ENCODE measurements around the gene SSR2.

SSR2 gene

DNA sequence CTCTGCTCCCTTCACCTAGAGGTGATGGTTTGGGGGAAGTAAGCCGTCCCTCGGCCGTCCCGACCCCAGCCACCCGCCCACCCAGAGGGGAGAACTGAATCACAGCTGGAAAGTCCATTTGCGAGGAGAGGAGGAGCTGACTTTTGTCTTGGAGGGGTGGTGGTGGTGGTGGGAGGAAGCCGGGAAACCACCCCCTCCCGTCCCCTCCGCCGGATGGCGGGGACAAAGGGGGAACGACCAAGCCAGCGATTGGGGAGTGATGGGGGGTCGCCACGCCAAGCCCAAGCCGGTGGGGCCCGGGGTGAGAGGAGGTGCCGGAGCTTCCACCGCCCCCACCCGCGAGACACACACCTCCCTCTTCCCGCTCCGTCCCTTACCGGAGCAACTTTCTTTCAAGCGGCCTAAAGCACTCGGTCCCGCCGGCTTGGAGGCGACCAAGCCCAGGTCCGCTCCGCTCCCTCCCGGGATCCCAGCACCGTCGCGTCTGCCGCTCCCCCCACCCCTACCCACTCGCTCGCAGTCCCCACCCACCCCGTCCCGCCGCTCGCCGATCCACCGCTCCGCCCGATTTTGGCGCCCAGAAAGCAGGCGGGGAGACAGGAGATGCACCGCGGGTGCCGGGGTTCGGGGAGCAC, 42.9 kb downstream of the SSR2 start:
- Histone ChIP-seq H3K9ac (ENCODE audit: low read depth, low read length) (peak overlapping the region; percentile 92), H3K36me3 (ENCODE audit: insufficient read depth, low read length) (no peaks in the 10 kb centered on the region), H3K9me3 (ENCODE audit: control insufficient read depth, insufficient read depth, low read length) (no peaks in the 10 kb centered on the region), H3K4me1 (ENCODE audit: insufficient read depth, low read length) (peaks cover 47% of the 10 kb centered on the region)

DNA sequence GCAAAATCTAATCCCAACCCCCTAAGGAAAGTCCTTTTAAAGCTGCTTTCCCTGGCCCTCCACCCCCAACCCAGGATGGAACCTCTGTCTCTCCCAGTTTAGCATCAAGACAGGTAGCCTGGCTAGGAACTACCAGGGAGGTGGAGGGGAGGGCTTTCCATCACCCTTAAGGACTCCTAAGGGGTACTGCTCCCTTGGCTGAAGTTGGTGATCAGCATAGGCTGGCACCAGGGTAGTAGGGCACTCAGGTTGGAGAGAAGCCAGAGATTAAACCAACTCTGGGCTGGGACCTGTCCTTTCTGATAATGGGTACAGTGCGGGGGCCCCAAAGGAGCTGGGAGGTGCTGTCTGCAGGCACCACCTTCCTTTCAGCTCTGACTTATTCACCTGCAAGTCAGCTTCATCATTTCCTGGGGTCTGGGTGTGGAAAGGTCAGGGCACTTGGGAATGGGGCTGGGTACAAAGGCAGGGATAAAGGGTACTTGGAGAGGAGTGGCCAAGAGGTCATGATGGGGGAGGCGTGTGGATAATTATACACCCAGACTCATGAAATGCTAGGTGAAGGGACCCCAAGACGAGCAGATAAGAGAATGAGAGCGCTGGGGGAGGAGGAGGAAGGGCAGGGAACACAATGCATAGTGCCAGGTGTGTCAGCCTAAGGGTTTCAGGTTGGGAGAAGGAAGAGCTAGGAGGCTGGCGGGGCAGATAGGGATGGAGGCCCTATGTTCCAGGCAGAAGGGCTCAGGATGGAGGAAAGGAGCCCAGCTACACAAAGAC, 43.6 kb downstream of the SSR2 start:
- H3K9me3 ChIP-seq (ENCODE audit: control insufficient read depth, insufficient read depth, low read length), result no peaks in the 10 kb centered on the region
- H3K9ac ChIP-seq (ENCODE audit: low read depth, low read length), result peak overlapping the region; percentile 92
- H3K36me3 ChIP-seq (ENCODE audit: insufficient read depth, low read length), result no peaks in the 10 kb centered on the region
- H3K4me1 ChIP-seq (ENCODE audit: insufficient read depth, low read length), result peaks cover 40% of the 10 kb centered on the region

DNA sequence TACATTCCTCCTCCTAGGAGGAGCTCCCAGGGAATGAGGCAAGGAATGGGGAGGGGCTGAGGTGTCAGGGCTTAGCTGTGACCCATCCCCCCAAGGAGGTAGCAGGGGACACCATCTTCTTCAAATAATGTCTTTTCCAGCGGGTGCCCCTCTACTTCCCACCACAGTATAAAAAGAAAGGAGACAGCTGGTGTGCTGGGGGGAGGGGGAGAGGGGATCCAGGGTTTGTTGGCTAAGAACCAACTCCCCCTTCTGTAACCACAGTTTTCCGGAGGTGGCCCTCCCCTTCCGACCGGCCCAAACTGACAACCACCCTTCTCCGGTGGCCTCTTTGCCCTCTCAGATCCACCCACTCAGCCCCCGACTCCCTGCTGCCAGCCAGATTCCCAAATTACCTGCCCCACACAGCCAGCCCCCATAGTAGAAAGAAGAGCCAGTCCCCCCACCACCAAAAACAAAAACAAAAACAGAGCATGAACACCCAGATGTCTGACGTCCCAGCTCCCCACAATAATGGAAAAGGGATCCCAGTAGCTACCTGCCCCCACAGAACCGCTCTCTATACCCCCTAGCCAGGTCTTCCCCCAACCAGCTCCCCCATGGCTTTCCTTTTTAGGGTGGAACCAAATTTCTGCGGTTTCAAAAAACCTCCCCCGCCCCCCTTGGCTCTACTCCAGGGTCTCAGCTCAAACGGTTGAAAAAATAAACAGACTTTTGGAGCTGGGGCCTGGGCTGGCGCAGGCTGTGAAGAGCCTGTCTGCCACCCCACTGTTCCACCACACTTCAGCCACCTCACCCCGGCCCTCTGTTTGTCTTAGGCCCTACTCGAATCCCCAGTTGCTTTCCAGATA, 44.5 kb downstream of the SSR2 start:
- Histone ChIP-seq H3K4me1 (ENCODE audit: insufficient read depth, low read length) (peaks cover 34% of the 10 kb centered on the region), H3K9ac (ENCODE audit: low read depth, low read length) (peak overlapping the region; percentile 92), H3K9me3 (ENCODE audit: control insufficient read depth, insufficient read depth, low read length) (no peaks in the 10 kb centered on the region), H3K36me3 (ENCODE audit: insufficient read depth, low read length) (no peaks in the 10 kb centered on the region)

DNA sequence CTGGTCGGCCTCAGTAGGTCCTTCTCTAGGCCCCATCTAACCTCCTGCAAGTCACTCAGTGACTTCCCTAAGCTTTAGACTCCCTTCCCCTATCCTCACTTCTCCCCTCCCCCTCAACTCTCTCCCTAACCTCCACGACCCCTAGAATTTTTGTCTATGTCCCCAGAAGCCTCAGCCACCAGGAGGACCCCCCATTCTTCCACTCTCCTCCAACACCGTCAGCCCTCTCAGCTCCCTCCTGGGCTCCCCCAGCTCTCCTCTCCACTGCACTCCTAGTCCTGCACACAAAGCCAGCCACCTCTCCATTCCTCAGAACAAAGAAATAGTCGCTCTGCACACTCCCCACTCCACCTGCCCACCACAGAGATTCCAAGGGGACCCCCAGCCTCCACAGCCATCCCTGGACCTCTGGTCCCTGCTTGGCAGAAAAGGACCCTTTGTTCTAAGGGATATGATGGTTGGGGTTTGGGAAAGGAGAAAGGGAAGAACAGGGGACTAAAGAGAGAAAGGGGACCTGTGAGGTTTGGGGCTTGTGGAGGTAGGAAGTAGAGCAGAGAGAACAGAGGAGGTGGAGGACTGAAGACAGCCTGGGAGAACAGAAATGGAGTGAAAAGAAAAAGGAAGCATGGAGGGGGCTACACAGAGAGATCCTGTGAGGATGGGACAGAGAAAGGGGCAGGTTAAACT, 45.2 kb downstream of the SSR2 start:
- Histone ChIP-seq H3K36me3 (ENCODE audit: insufficient read depth, low read length) (no peaks in the 10 kb centered on the region), H3K4me1 (ENCODE audit: insufficient read depth, low read length) (peaks cover 33% of the 10 kb centered on the region), H3K9me3 (ENCODE audit: control insufficient read depth, insufficient read depth, low read length) (no peaks in the 10 kb centered on the region), H3K9ac (ENCODE audit: low read depth, low read length) (peak overlapping the region; percentile 92)

DNA sequence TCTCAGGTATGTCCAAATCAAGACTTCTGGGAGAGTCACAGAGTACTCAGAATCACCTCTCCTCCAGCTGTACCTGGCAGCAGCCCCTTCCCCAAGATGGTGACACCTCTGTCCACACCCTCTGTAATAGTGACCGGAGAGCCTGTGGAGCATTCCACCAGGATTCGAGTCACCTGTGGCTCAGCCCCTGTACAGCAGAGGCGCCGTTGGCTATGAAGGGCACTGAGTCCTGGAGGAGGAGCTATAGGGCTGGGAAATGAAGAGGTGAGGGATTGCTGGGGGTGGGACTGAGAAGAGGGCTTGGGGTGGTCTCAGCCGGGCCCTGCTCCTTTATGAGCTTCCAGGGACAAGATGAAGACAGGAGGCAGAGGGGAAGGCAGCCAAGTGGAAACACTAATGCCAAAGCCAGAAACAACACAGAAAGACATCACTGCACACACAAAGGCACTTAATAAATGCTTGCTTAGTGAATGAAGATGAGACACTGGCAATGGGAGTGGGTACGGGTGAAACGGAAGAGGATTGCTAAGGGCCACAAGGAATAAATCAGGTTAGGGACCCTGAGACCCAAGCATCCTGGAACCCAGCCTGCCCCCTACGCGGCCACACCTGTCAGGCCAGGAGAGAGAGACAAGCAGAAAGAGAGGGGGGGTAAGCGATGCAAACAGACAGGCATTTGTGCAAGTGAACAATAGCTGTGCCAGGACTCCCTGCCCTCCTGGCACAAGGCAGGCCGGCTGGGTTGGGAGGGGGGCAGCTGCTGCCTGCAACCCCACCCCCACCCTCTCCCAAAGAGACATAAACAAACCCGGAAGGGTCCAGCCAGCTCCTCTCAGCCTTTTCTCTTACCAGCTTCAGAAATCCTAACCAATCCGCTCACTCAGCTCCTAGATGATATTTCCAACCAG, 46.3 kb downstream of the SSR2 start:
- peaks cover 35% of the 10 kb centered on the region for H3K4me1 ChIP-seq (ENCODE audit: insufficient read depth, low read length)
- H3K9me3 ChIP-seq (ENCODE audit: control insufficient read depth, insufficient read depth, low read length), result no peaks in the 10 kb centered on the region
- H3K36me3 ChIP-seq (ENCODE audit: insufficient read depth, low read length), result no peaks in the 10 kb centered on the region
- H3K9ac ChIP-seq (ENCODE audit: low read depth, low read length), result no peak overlapping the region

- H3K4me1 ChIP-seq (ENCODE audit: insufficient read depth, low read length), result peaks cover 41% of the 10 kb centered on the region
- H3K9ac ChIP-seq (ENCODE audit: low read depth, low read length), result no peak overlapping the region
- no peaks in the 10 kb centered on the region for H3K9me3 ChIP-seq (ENCODE audit: control insufficient read depth, insufficient read depth, low read length)
- H3K36me3 ChIP-seq (ENCODE audit: insufficient read depth, low read length), result no peaks in the 10 kb centered on the region; the same call in 1 of the 2 replicates
These were observed 47.0 kb downstream of the SSR2 start for GRCh38 chr1:155973723-155974122.

DNA sequence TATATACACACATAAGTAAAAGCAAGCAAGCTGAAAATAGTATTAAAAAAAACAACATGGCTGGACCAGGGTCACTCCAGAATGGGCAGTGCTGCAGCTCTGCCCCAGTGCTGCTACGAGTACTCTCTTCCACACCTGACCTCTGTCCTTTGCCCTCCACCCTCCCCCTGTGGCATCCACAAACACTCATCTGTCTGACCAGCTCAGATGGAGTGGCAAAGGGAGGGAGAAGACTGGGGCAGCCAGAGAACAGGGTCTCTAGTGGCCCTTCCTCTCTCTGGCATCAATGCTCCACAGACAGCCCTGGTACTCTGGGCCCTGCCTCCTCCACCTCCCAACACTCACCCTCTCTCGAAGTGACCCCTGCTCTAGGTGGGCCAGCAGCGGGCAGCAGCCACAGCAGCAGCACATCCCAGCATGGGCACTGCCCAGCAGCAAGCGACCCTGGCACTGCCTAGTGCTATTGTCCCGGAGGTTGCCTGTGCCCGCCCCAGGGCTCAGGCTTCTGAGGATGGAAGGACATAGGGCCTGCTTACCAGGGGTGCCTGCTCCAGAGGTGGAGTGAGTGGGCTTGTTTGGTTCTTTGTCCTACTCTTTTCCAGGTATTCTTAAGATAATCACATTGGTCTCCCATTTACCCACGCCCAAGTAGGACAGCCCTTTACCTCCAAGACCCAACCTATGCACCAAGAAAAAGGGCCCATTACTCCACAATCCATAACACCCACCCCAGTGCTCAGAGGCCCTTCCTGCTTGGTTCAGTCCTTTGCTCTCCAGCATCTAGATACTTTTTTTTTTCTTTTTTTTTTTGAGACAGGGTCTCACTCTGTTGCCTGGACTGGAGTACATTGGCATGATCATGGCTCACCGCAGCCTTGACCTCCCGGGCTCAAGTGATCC, 48.6 kb downstream of the SSR2 start:
- Histone ChIP-seq H3K9me3 (ENCODE audit: control insufficient read depth, insufficient read depth, low read length) (no peaks in the 10 kb centered on the region), H3K4me1 (ENCODE audit: insufficient read depth, low read length) (peaks cover 56% of the 10 kb centered on the region), H3K36me3 (ENCODE audit: insufficient read depth, low read length) (no peaks in the 10 kb centered on the region; the same call in 1 of the 2 replicates), H3K9ac (ENCODE audit: low read depth, low read length) (no peak overlapping the region)

DNA sequence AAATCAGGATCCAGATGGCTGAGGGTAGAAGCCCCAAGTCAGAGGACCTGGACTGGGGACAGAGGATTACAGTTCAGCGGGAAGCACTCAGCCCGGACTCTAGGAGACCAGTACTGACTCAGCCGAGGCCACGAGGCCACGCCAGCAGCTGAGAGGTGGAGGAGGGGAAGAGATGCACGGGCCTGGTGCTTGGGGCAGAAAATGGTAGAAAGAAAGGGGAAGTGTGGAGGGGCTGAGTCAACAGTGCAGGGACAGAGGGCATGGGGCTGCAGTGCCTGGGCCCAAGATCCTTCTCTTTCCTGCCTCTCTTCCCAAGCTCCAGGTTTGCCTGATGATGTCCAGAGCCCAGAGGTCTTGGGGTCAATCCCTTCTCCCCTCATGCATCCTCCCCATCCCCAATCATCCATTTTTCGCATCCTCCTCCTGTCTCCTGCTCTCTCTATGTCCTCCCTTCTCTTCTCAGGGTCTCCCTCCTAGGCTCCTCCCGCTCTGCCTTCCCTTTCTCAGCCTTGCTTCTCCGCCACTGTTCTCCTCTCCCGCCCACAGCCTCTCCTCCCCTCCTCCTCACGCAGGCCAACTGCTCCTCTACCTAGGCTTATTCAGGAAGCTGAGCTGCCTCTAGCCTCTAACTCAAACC, 50.1 kb downstream of the SSR2 start:
- Histone ChIP-seq H3K36me3 (ENCODE audit: insufficient read depth, low read length) (peaks cover 3% of the 10 kb centered on the region; the same call in 1 of the 2 replicates), H3K4me1 (ENCODE audit: insufficient read depth, low read length) (peaks cover 63% of the 10 kb centered on the region), H3K9me3 (ENCODE audit: control insufficient read depth, insufficient read depth, low read length) (no peaks in the 10 kb centered on the region), H3K9ac (ENCODE audit: low read depth, low read length) (no peak overlapping the region)

- H3K4me1 ChIP-seq (ENCODE audit: insufficient read depth, low read length), result peaks cover 50% of the 10 kb centered on the region
- no peaks in the 10 kb centered on the region for H3K9me3 ChIP-seq (ENCODE audit: control insufficient read depth, insufficient read depth, low read length)
- peaks cover 8% of the 10 kb centered on the region for H3K36me3 ChIP-seq (ENCODE audit: insufficient read depth, low read length)
- no peak overlapping the region for H3K9ac ChIP-seq (ENCODE audit: low read depth, low read length)
These were observed 51.4 kb downstream of the SSR2 start for GRCh38 chr1:155969377-155969791.

- peaks cover 46% of the 10 kb centered on the region for H3K4me1 ChIP-seq (ENCODE audit: insufficient read depth, low read length)
- H3K9ac ChIP-seq (ENCODE audit: low read depth, low read length), result no peak overlapping the region
- no peaks in the 10 kb centered on the region for H3K9me3 ChIP-seq (ENCODE audit: control insufficient read depth, insufficient read depth, low read length)
- H3K36me3 ChIP-seq (ENCODE audit: insufficient read depth, low read length), result peaks cover 8% of the 10 kb centered on the region
These were observed 52.1 kb downstream of the SSR2 start for GRCh38 chr1:155968670-155969069.

DNA sequence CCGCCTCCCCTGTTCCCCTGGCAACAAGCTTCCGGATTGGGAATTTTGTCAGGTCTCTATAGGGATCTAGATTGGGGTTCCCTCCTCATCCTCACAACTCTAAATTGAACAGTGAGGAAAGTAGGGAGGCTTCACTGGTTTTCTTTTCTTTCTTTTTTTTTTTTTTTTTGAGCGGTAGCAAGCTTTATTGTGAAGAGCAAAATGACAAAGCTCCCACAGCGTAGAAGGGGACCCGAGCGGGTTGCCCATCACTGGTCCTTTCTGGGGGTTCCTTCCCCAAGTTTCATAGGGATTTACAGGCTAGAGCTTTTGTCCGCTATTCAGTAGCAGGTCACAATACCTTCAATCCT, 52.7 kb downstream of the SSR2 start:
- no peak overlapping the region for H3K9ac ChIP-seq (ENCODE audit: low read depth, low read length)
- no peaks in the 10 kb centered on the region for H3K9me3 ChIP-seq (ENCODE audit: control insufficient read depth, insufficient read depth, low read length)
- H3K4me1 ChIP-seq (ENCODE audit: insufficient read depth, low read length), result peaks cover 46% of the 10 kb centered on the region
- H3K36me3 ChIP-seq (ENCODE audit: insufficient read depth, low read length), result peaks cover 8% of the 10 kb centered on the region

DNA sequence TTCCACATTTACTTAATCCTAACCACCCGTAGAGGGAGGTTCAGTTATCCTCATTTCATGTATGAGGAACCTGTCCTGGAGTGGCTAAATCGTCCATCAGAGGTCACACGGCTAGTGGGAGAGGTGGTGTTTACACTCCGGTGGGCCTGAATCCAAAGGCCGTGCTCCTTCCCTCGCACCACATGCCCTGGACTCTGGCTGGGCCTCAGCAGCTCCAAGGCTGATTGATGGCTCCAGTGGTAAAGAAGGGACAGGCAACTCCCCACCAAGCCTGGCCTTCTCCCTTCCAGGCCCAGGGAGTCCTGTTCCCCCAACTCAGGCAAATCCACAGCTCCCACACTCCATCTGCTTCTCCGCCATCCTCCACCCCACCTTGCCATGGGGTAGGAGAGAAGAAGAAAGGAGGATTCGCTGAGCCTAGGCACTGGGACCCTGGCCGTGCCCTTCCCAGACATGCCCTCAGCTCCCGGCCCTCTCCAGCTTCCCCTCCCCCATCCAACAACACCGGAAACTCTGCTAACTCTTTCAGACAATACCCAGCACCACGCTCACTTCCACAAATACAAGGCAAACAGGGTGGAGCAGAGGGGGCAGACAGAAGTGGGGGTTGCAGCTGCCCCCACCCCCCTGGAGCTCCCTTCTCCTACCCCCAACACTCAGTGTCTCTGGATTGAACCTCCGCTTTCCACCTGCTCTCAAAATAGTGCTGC, 53.3 kb downstream of the SSR2 start:
- Histone ChIP-seq H3K9ac (ENCODE audit: low read depth, low read length) (no peak overlapping the region; the same call in 1 of the 2 replicates), H3K4me1 (ENCODE audit: insufficient read depth, low read length) (peaks cover 46% of the 10 kb centered on the region), H3K9me3 (ENCODE audit: control insufficient read depth, insufficient read depth, low read length) (no peaks in the 10 kb centered on the region), H3K36me3 (ENCODE audit: insufficient read depth, low read length) (peaks cover 13% of the 10 kb centered on the region)

Data from ES-I3 (cell line).